Dedifferentiated amniotic fluid mesenchymal stem cell (primary cell): ENCODE measurements around the gene INHBA.

Experiments
- DNase-seq: peaks from one replicate; pipeline ENCODE4 v3.0.0-alpha.2; 2016; ENCODE audit errors: extremely low spot score

The INHBA gene

GRCh38 chr7:41688906-41689305 lies 14.0 kb downstream of the INHBA start:
- DNase-seq = no peak

GRCh38 chr7:41688012-41688625 lies 14.8 kb downstream of the INHBA start:
- DNase-seq = no peak

GRCh38 chr7:41685684-41686083 lies 17.2 kb downstream of the INHBA start:
- no peak for DNase-seq

GRCh38 chr7:41682422-41682821 lies 20.5 kb downstream of the INHBA start:
- no peak for DNase-seq

GRCh38 chr7:41679566-41679965 lies 23.3 kb downstream of the INHBA start:
- DNase-seq = no peak

GRCh38 chr7:41674505-41675023 lies 28.3 kb downstream of the INHBA start:
- DNase-seq = no peak

GRCh38 chr7:41661596-41661995 lies 41.3 kb downstream of the INHBA start:
- DNase-seq = peak; percentile 16

GRCh38 chr7:41659539-41659938 lies 43.4 kb downstream of the INHBA start:
- DNase-seq = no peak

- peak; percentile 56 for DNase-seq
Measured at GRCh38 chr7:41656366-41656765, 46.5 kb downstream of the INHBA start.

GRCh38 chr7:41655426-41655825 lies 47.5 kb downstream of the INHBA start:
- DNase-seq = no peak

GRCh38 chr7:41652267-41652666 lies 50.6 kb downstream of the INHBA start:
- peak; percentile 70 for DNase-seq

- no peak for DNase-seq
Measured at GRCh38 chr7:41648501-41648900, 54.4 kb downstream of the INHBA start.

- no peak for DNase-seq
Measured at GRCh38 chr7:41643616-41644015, 59.3 kb downstream of the INHBA start.

GRCh38 chr7:41641665-41642014 lies 61.2 kb downstream of the INHBA start:
- no peak for DNase-seq

GRCh38 chr7:41641011-41641664 lies 61.8 kb downstream of the INHBA start:
- DNase-seq = no peak

- no peak for DNase-seq
Measured at GRCh38 chr7:41640487-41640886, 62.4 kb downstream of the INHBA start.

GRCh38 chr7:41637049-41637448 lies 65.8 kb downstream of the INHBA start:
- DNase-seq = no peak
